Stimulated activated naive CD4-positive, alpha-beta T cell (primary cell): ENCODE measurements around the gene SPRR1B.
"Not testable (repeated sequence)": the region's sequence is repeated elsewhere in the genome, so short reads cannot be mapped to it uniquely, and the experiment has no call there.

ENCODE experiments used
- DNase-seq, 6 experiments: peaks; one replicate each; lab custom pipeline; 2025; lab: John Stamatoyannopoulos, UW

The SPRR1B gene, protein sequence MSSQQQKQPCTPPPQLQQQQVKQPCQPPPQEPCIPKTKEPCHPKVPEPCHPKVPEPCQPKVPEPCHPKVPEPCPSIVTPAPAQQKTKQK

DNA sequence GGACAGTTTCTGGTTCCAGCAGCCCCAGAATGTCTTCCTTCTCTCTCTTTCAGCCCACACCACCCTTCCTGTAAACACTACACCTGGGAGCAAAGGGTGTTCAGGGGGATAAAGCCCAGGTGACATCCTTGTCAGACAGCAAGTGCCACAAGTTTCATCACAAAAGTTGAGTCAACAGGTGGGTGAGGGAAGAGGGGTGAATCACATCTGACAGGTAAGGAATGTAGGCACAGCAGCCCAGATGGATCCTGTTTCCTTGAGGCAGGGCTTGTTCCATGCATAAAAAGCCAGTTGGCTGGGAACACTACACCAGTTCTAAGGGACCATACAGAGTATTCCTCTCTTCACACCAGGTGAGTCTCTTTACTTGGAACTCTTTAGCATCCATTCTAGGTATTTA is at the start of gene SPRR1B:
SPRR1B (plus strand) TSS at position 309 of the 400 bp plus-strand sequence. CDS start 1,143 bp downstream, outside the sequence.
- DNase-seq: no peak

DNA sequence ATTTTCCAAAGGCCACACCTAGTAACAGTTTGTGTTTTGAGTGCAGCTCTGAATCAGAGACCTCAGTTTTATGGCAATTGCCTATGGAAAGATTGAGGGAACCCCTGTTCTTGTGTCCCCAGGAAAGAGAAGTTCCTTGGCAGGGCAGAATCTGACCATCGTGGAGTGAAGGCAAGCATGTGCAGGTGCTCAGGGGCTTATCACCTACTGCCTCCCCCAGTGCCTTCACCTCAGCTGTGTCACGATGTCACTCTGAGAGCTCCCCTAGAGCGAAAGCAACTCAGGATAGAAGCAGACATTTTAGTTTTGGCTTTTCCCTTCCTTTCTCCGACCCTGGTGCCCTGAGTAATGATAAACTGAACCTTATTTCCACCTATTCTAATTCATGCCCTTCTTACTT is 48.9 kb upstream of the SPRR1B start:
- DNase-seq: no peak

DNA sequence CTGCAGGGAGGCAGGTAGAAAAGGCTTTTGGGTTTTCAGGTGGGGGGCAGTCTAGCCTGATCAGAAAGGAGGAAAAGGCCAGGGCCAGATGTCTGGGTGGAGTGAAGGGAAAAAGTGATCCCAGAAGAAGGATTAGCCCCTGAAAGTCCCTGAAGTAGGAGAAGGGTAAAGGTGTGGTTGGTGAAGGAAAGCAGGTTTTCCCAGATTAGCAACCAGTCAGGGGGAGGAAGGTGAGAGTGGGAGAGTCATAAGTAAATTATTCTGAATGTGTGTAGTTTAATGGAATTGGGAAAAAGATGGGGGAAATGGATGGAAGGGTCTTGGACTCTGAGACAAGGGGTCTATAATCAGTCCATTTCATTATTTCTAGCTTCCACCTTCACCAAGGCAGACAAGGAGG is 47.8 kb upstream of the SPRR1B start:
- DNase-seq: no peak

DNA sequence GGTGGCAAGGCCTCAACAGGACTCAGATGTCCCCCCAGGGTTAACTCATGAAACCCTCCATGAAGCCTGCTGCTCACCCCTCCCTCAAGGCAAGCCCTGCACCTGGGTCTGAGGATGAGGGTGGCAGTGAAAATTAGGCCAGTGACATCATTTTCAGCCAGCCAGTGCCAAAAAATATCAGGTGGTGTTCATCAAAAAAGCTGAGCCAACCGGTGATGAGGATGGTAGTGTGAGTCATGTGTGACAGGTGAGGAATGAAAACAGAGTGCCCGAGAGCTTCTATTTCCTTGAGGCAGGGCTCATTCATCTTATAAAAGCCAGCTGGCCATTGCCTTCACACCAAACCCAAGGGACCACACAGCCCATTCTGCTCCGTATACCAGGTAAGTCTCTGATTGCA is 47.3 kb upstream of the SPRR1B start, which contains the start of gene SPRR1A:
SPRR1A (plus strand) TSS at position 339 of the 400 bp plus-strand sequence. CDS start 1,150 bp downstream, outside the sequence.
- DNase-seq: no peak

DNA sequence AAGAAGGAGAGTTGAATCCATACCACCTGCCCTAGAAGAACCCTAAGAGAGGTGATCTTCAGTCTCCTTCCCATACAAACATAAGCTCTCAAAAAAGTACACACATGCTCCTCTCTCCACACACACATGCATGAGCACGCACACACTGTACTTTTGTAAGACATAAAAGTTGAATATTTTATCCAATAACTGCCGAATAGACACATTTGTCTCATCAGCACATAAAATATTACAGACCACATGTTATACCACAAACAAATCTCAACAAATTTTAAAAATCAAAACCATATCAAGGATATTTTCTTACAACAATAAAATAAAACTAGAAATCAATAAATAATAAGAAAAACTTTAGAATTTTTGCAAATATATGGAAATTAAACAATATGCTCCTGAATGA is 44.4 kb upstream of the SPRR1B start:
- no peak for DNase-seq

- no peak for DNase-seq
Observed at GRCh38 chr1:152993186-152993585, 37.8 kb upstream of the SPRR1B start.

DNA sequence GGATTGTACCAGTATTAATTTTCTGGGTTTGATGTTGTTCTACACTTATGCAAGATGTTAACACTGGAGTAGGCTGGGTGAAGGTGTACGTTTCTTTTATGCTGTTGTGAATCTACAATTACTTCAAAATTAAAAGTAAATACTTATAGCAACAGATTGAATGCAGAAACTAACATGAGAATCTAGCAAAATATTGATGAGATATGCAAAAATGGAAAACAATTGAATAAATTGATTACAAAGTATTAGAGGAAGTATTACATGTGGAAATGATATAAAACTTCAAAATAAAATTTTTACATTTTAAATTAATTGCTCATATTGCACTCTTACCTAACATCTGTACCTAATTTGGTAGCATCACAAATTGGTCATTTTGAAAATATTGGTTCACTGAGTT is 35.2 kb upstream of the SPRR1B start:
- no peak for DNase-seq

DNA sequence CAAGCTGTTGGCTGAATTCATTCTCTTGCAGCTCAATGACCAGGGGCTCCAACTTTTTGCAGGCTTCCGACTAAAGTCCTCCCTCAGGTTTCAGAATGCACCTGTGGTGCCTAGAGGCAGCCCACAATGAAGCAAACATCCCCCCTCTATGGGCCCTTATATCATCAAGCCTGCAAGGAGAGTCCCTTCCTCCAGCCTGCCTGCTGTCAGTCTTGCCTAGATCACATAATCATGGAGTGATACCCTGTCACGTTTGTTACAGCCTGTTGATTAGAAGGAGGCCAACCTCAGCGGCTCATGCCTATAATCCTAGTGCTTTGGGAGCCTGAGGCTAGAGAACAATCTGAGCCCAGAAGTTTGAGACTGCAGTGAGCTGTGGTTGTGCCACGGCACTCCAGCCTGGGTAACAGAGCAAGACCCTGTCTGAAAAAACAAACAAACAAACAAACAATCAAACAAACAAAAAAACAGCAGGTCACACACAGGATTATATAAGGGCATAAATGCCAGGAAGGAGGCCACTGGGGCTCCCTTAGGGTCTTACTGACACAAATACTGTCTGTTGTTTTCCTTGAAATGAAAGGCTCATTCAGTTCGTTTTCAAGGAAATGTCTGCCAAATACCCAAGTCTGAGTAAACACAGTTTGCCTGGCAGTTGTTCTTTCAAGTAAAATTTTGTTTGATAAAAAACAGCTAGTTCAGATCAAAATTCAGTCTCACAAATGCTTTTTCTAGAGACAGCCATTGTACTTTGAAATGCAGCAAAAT is 34.2 kb upstream of the SPRR1B start:
- DNase-seq: no peak

- no peak for DNase-seq
Observed at GRCh38 chr1:152997901-152998300, 33.1 kb upstream of the SPRR1B start.

DNA sequence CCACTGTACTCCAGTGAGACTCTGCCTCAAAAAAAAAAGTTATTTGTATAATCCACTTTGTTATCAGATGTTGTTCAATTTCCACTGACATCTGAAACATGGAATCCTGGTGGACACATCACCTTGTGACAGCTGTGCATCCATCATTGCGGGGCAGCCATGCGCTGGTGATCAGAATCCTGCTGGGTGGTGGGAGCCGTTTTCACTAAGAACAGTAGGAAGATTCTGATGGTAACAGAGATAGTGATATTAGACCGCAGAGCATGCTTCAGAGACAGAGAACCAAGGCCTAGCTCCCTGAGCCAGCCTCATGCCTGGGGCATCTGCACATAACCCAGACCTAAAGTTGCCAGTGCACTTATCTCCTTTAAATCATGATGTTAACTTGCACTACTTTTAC is 32.5 kb upstream of the SPRR1B start:
- no peak for DNase-seq

DNA sequence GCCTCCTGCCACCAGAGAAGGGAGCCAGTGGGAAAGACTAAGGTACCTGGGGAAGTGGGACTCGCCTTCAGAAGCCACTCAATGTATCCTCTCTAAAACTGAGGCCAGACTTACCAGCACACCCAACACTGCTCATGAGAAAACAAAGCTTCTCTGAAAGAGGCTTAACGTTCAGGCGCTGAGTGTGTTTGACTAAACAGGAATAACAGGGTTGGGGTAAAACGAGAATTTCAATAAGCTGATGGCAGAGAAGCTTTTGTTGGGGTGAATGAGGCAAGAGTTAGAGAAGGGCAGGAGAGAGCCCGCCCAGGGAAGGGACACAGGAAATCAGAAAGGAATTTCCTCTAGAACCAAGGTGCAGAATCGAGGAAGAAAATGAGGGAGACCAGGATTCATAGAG is 31.2 kb upstream of the SPRR1B start:
- DNase-seq: no peak

GRCh38 chr1:153000294-153000693 is 30.7 kb upstream of the SPRR1B start:
- DNase-seq: no peak

- DNase-seq: no peak
Observed at GRCh38 chr1:153001382-153001781, 29.6 kb upstream of the SPRR1B start, which contains the start of gene SPRR3. TSS of gene SPRR3 (plus strand) at chr1:153001749. CDS start at chr1:153003021, 1,272 bp downstream.

DNA sequence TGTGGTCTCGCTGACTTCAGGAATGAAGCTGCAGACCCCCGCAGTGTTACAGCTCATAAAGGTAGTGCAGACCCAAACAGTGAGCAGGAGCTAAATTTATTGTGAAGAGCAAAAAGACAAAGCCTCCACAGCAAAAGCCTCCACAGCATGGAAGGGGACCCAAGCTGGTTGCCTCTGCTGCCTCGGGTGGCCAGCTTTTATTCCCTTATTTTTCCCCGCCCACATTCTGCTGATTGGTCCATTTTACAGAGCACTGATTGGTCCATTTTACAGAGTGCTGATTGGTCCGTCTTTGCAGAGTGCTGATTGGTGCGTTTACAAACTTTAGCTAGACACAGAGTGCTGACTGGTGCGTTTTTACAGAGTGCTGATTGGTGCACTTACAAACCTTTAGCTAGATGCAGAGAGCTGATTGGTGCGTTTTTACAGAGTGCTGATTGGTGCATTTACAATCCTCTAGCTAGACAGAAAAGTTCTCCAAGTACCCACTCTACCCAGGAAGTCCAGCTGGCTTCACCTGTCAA is 19.7 kb upstream of the SPRR1B start:
- DNase-seq: not testable (repeated sequence)

DNA sequence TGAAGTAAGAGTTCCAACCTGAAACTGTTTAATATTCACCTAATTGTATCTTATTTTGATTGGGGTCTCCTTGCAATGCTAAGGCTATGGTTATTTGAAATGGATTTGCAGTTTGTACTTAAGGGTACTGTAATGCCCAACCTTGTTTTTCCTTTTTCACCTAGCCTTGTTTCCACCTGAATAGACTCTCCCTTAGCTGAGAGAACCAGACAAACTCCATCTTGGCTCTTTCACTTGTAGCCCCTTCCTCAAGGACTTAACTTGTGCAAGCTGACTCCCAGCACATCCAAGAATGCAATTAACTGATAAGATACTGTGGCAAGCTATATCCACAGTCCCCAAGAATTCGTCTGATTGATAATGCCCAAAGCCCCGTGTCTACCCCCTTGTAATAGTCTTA is 9.2 kb upstream of the SPRR1B start:
- not testable (repeated sequence) for DNase-seq

GRCh38 chr1:153022340-153022739 is 8.7 kb upstream of the SPRR1B start:
- DNase-seq: not testable (repeated sequence)

- no peak for DNase-seq
Observed at GRCh38 chr1:153023109-153023508, 7.9 kb upstream of the SPRR1B start.

DNA sequence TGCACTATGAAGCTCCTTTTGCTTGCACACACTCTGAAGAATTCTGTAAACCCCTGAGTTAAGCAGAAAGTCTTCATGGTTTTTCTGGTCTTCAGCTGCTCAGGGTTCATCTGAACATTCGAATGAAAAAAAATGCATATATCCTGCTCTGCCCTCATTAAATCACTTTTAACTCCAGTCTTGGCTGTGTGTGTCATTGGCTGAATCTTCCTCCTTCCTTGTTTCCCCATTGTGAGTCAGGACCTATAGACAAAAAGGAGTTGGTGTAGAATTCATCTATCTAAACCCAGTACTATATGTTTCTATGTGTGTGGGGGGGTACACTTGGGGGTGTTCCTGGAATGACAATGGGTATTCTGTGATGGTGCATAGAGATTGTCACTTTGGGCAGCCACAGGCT is 6.6 kb upstream of the SPRR1B start:
- no peak for DNase-seq

- no peak for DNase-seq
Observed at GRCh38 chr1:153025797-153026196, 5.2 kb upstream of the SPRR1B start.

DNA sequence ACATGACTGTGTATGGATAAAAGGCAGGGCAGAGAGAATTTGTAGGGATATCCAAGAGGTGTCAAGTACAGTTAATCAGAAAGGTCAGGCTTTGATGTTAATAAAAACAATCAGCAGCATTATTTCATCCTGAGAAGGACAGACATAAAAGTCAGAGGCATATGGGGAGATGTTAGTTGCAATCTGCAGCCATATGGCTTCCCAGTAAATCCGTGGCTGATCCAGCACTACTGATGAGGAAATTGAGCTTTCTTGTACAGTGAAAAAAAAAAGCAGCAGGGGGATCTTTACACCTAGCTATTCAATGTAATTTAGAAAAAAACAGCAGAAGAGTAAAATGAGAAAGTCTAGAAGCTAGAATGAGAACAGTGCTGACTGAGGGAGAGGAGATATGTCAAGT is 2.2 kb upstream of the SPRR1B start:
- DNase-seq: no peak

DNA sequence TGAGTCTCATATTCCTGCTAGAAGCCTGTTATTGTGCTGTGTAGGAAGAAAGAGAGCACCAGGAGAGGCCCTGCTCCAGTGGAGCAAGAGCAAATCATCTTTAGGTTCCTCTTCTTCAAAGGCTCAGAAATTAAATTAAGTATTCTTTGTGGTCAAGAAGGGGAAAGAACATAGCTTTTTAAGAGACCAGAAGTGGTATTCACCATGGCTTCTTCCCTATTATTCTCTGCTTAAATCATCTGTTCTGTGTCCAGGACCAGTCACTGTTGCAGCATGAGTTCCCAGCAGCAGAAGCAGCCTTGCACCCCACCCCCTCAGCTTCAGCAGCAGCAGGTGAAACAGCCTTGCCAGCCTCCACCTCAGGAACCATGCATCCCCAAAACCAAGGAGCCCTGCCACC is 1.1 kb downstream of the SPRR1B start:
- no peak for DNase-seq

- DNase-seq: no peak
Observed at GRCh38 chr1:153032677-153033308, 1.8 kb downstream of the SPRR1B start.

DNA sequence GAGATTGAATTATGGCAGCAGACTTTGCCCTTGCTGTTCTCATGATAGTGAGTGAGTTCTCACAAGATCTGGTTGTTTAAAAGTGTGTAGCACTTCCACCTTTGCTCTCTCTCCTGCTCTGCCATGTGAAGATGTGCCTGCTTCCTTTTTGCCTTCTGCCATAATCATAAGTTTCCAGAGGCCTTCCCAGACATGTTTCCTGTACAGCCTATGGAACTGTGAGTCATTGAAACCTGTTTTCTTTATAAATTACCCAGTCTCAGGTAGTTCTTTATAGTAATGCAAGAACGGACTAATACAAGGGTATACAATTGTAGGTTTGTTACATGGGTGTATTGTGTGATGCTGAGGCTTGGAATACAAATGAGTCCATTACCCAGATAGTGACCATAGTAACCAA is 4.2 kb downstream of the SPRR1B start:
- no peak for DNase-seq
